NCI-H187 treated with DMSO at 0.1 percent for 48 hours (cell line): ENCODE results near the gene COMMD9.
"Not testable (repeated sequence)": the region's sequence is repeated elsewhere in the genome, so short reads cannot be mapped to it uniquely, and the experiment has no call there.

Experiments used
- DNase-seq: peaks from one replicate; lab custom pipeline; 2025; lab: John Stamatoyannopoulos, UW

The COMMD9 gene

DNA sequence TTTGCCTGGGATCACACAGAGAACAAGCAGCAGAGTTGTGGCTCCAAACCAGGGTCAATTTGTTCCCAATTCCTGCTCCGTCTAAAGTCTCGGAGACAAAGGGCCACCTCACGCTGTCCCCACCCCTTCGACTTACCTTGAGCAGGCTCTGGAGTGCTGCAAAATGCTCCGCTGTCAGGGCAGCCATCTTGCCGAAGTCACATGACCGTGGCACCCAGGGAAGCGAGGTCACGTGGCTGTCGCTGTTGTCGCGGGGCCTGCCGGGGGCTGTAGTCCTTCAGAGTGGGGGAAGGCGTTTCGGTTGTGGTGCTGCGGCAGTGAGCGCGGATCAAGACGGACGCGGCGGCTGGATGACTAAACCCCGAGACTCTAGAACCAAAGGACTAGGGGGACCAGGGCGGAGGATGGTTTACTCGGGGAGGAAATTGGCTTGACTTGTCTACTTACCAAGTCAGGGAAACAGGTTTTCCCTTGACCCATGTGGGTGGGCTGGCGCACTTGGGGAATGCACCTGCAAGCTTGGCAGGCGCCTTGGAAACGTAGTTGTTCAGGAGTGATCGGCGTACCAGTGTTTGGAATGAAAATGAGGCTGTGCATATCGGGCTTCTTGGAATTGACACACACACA, at the start of gene COMMD9:
Gene COMMD9 (minus strand): TSS at position 199 of the 627 bp plus-strand sequence. CDS start 12 bp downstream, at position 187.
- peak; percentile 79 for DNase-seq

DNA sequence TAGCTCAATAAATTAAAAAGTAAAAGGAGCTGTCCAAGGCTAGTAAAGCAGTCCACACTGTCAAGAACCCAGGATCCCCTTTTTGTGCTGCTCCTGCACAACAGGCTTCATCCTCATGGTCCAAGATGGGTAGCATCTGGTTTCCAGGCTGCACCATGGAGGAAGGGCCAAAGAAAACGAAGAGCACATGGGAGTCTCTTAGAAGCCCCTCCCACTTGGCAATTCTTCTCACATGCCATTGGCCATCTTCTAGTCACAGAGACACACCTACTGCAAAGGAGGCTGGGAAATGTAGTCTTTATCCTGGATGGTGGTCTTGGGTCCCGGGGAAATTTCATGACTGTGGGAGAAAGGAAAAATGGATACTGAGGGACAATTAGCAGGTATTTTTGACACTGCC, 44.7 kb upstream of the COMMD9 start:
- DNase-seq, result no peak

DNA sequence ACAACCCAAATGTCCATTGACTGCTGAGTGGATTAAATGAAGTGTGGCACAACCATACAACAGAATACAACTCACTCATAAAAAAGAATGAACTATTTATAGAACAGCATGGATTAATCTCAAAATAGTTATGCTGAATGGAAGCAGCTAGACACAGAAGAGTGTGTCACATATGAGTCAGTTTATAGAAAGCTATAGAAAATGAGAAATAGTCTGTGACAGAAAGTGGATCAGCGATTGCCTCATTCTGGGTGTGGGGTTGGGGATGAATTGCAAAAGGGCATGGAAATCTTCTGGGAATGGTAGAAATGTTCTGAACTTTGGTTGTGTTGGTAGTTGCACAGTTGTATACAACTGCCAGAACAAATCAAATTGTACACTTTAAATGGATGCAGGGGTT, 44.2 kb upstream of the COMMD9 start:
- DNase-seq, result no peak

DNA sequence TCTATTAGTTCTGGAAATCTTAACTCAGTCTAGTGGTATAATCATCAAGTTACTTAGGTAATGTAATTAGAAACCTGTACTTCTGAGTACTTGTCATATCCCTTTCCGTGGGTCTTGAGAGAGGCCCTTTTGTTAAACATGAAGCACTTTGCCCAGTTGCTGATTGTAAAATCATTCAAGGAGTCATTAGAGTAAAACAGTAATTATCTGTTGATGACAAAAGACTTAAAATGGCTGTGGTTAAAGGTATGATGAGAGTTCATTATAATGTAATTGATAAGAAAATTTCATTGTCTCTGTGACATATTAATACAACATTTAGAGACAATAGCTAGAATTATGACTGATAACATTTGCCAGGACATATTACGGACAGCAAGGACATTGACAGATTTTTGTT, 41.2 kb upstream of the COMMD9 start:
- no peak for DNase-seq

DNA sequence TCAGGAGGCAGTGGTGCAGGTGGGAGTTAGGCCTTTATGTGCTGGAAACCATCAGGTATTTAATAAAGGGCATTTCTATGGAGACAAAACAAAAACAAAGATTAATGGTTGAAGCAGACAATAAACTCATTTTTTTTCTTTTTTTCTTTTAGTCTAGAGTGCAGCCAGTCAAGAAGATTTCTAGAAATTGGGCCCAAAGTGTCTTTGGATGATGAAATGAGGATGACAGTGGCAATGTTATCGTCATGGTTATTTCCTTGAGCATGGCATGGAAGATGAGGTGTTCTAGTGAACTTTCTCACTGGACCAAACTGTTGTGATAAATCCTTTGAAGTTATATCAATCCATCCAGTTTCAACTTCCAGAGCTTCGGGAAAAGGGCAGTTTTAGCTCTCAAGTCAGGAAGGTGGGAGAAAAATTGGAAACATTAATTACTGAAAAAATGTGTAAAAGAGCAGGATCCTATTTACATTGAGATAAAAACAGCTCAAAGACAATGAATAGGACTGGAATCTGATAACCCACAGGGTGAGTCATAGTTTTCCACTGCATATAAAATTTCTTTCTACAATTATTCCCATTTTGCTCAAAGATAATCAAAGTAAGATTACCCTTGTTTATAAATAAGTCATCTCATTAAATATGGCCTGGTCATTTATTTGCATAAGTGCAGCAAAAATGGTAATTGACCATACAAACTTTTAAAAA, 39.9 kb upstream of the COMMD9 start:
- no peak for DNase-seq

DNA sequence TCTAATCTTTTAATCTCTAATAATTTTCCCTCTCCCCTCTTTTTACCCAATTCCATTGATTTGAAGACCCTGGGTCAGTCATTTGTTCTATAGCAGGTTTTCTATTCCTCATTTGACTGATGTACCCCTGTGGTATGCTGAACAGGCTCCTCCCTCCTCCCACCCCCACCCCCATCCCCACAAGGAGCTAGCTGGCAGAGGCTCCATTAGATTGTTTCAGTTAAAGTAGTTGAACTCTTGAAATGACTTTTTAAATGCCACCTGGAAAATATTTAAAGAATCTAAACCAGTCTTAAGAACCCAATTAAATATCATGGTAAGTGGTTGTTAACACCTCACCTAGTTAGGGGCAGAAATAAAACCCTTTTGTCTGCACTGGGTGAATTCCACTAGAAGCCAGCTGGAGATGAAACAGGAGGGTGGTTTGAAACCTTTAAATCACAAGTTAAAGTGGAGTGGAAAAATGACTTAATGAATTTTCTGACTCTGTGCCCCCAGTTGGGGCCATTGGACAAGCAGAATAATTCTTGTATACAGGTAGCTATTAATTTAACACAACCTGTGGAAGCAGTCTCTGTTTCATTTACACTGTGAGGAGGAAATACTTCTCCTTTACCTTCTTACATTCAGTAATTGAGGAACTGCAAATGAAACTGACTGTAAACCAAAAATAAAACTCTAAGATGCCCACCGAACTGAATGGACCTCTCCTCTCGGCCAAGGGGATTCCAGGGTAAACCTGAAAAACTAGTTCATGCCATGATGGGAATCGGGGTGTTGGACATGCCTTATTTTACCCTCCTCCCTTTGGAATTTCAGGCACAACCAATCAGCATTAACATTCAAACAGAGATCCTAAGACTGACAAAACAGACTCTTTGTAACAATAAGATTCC, 37.5 kb upstream of the COMMD9 start:
- no peak for DNase-seq

DNA sequence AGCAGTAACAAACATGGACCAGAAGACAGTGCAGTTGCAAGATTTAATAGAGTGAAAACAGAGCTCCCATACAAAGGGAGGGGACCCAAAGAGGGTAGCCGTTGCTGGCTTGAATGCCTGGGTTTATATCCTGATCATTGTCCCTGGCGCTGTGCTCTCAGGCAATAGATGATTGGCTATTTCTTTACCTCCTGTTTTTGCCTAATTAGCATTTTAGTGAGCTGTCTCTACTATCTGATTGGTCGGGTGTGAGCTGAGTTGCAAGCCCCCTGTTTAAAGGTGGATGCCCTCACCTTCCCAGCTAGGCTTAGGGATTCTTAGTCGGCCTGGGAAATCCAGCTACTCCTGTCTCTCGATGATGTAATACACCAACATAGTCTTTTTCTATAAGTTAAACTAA, 36.2 kb upstream of the COMMD9 start:
- not testable (repeated sequence) for DNase-seq

DNA sequence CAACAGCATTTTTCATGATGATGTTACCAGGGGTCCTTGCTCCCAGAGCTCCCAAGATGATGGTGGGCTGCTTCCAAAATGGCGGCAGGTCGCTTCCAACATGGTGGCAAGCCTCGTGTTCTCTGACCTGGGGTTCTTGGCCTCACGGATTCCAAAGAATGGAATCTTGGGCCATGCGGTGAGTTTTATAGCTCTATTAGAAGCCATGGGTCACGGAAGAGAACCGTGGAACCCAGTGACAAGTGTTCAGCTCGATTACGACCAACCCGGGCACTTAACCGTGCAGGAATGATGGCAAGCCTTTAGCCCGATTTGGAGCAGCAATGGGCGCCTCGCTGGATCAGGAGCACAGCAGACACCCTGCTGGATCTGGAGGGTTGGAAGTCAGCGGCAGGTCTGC, 35.7 kb upstream of the COMMD9 start:
- not testable (repeated sequence) for DNase-seq

DNA sequence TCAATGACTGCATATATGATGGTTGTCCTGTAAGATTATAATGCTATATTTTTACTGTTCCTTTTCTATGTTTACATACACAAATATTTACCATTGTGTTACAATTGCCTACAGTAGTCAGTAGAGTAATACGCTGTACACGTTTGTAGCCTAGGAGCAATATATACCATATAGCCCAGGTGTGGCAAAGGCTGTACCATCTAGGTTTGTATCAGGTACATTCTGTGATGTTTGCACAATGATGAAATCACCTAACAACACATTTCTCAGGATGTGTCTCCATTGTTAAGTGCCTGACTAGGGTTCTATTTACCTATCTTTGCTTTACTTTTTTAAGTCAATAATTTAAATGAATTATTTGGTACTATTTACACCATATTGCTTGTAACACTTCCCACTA, 28.8 kb upstream of the COMMD9 start:
- no peak for DNase-seq

DNA sequence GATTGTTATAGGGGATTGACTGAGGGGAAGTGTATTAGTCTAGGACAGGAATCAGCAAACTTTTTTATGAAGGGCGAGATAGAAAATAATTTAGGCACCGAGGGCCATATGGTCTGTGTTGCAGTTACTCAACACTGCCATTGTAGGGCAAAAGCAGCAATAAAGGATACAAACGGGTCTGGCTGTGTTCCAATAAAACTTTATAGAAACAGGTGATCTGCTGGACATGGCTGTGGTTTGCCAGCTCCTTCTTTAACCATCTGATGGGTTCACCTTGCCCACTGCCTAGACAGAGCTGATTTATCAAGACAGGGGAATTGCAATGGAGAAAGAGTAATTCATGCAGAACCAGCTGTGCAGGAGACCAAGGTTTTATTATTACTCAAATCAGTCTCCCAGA, 26.8 kb upstream of the COMMD9 start:
- DNase-seq, result no peak

DNA sequence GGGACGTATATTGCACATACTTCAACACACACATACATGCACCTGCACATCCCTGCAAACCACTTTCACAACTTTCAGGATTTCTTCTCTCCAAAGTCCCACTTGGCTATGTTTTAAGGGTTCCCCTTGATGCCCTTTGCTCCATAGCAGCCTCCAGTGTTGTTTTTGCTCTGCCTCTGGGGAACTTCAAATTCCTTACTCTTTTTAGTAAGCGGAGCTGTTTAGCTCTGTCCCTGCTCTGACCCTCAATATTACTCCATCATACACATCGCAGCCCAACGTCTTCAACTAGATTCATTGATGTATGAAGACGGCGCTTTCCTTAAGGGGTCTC, 25.2 kb upstream of the COMMD9 start:
- DNase-seq, result no peak

DNA sequence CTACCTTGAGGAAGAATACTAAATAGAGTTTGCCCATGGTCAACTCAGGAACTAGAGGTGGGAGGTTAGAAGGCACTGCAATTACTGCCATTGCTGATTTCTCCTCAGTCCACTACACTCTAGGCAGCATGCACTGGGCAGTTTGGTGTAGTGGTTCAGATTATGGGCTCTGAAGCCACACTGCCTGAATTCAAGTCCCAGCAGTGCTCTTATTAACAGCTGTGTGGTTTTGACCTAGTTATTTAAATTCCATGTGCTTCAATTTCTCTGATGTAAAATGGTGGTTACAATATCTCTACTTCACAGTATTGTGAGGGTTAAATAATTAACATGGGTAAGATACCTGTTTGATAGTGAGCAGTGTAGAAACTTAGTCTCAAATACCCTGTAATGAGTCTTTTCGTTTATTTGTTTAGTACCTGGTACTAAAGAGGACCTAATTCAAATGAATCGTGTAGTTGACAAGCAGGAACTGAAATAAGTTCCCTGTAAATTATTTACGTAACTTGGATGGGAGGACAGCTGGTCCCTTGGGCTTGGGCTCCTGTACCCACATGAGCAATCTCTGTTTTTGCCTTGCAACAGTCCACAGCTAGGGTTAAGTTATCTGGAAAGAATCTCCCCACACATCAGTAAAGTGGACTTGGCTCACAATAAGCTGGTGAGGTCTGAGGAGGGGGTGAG, 24.7 kb upstream of the COMMD9 start:
- no peak for DNase-seq

DNA sequence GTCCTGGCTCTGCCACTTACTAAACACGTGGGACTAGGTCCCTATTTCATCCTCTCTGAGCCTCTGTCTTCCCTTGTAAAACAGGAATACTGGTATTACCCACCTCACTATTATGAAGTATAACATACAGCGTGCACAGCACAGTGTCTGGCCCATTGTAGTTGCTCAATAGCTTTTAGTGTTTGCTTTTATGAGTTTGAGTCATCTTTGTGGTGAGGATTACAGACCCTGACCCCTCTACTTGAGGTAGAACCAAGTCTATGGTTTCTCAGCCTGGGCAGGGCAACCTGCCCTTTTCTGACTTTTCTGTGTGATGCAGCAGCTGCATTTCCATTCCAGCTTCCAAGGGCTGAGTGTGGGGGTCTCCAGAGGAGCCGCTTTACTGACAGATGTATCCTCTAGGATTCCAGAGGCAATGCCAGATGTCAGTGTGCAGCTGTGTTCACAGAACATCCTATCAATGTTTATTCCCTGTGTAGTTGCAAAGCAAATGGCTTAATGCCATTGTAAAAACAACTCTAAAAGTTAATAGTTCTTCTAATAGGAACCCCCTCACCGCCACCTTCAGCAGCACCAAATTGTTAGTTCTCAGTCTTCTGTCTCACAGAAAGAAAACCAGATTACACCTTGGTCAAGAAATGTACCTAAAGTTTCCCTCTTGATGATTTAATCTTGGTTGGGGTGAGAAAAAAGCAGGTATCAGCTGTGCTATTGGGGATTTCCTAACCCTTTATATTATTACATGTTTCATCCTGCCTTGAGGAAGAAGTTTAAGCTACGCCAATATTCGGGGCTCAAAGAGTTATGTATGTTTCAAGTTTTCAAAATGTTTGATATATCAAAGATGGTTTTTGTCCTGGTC, 23.6 kb upstream of the COMMD9 start:
- no peak for DNase-seq

DNA sequence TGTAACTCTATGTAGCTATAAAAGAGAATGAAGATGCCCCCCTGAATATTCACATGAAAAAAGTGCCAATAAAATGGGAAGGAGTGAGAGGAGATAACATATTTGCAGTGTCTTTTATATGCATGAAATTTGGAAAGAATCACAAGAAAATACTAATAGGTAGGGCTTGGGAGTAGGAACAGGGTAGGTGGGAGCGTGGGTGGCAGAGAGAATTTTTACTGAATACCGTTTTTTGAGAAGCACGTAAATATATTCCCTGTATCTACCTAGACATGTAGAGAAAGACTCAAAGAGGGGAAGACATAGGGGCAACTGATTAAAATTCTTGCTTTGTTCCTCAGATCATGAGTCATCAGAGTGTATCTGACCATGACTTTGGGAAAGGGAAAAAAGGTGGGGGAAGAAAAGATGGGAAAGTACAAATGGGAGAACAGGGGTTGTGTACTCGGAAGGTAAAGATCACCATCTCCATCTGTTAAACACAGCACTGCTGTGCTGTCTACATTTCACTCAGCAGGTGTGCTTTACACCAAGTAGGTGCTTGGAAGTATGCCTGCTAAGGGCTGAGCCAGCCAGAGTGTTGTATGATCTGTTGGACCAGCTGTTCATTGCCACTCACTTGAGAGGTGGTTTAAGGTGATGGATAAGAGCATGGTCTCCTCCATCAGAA, 22.8 kb upstream of the COMMD9 start:
- DNase-seq, result peak; percentile 44

DNA sequence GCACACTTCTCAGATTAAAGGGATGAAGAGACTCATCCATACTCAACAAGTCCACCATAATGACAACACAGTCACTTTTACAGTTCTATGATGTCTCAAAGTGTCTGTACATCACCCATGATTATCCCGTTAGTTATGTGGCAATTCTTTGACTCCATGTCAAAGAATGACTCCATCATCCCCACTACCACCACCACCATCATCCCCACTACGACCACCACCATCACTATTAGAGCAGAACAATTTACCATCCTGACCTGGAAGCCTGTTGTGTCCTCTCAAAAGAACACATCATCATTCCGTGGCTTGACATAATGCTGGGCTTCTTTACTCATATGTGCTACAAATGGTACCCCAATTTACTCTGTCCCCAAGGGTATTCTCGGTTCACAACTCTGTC, 20.6 kb upstream of the COMMD9 start:
- no peak for DNase-seq

DNA sequence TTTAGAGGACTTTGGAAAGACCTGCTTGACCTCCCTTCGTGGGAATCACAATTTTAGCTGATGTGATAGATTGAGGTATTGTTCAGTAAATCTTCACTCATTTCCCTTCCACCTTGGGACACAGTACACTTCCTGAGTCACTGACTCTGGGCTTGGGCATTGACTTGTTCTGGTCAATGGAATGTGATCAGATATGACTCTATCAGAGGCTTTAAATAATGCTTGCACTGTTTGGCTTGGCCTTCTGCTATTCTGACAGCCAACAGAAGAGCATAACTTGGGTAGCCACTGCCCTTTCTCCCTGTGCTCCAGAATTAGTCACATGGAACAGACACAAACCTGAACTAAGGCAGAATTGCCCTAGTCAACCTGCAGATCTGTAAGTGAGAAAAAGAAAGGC, 19.4 kb upstream of the COMMD9 start:
- DNase-seq, result no peak

DNA sequence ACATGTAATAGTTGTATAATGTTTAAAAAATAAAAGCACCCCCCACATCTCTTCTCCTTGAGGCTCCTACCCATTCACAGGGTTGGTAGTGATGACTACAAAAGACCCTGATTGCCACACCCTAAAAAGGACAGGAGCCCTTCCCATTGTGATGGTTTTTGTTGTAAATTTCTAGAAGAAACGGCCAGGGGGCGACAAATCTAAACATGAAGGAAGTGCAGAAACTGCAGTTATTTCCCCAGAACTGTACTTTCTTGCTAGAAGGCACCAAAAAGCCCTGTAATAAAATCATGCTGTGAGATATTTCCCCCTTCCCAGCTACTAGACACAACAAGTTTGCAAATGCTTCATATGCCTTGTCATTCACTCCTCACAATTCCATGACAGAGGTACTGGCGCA, 17.7 kb upstream of the COMMD9 start:
- no peak for DNase-seq

DNA sequence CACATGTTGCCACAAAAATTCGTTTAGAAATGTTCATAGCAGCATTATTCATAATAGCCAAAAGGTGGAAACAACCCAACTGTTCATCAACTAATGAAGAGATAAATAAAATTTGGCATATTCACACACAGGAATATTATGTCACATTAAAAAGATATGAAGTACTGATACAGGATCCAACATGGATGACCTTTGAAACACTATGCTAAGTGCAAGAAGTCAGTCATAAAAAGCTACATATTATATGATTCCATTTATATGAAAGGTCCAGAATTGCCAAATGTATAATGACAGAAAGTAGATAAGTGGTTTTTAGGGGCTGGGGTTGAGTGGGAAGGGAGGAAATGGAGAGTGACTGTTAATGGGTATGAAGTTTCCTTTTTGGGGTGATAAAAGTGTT, 15.8 kb upstream of the COMMD9 start:
- DNase-seq, result no peak

DNA sequence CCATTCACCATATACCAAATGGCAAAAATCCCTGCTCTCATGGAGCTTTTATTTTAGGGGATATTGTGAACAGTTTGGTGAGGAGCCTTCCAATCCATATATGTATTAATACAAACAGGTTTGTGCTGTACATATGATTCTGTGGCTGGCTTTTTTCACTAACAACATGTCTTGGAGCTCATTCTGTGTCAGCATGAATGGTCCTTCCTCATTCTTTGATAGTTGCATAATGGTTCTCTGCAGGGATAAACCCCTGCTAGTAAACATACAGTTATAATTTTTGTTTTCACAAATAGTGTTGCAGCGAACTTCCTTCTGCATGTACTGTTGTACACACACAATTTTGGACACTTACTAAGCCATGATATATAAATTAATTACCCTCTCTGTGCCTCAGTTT, 15.1 kb upstream of the COMMD9 start:
- no peak for DNase-seq

DNA sequence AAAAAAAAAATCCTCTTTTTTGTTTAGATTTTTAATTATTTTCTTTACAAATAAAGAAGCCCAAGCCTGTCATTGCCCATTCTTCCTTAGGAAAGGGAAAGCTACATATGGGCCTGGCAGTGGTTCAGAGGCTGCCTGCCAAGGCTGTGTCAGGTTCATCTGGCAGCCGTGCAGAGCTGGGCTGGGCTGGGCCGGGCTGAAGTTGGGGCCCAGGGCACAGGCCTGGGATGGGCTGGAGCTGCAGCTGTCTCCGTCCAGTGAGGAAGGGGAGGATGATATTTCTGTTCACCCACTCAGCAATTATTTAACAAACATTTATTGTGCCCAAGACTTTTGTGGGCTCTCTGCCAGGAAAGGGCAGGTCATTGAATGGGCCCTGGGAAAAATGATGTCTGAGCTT, 11.4 kb upstream of the COMMD9 start:
- DNase-seq, result no peak
